Right lobe of liver (tissue), 4 donors: Measurements from ENCODE around the gene ANKRD60.

ENCODE experiments used
- POLR2A ChIP-seq: fragments of 450-650 bp; IDR thresholded peaks from one replicate; pipeline ENCODE4 v1.6.1; 2017; ENCODE audit warnings: antibody characterized with exemption, mild to moderate bottlenecking
- TF ChIP-seq, protein P1 (sequence below), 4 donors: fragments of 200-600 bp in 3 of 4; fragments of 450-650 bp in 1 of 4; IDR thresholded peaks; one replicate each; pipeline versions ENCODE4 v1.5.1 to v1.8.0; 2016 to 2022; ENCODE audit warnings: antibody characterized with exemption in 4 of 4, mild to moderate bottlenecking in 2 of 4
- donor health status: DM: no; HTN: no; CAD: no.
- donor health status: DM: no; HTN: no; CAD: no.
- donor health status: DM: no; HTN: yes; CAD: no.

DNA sequence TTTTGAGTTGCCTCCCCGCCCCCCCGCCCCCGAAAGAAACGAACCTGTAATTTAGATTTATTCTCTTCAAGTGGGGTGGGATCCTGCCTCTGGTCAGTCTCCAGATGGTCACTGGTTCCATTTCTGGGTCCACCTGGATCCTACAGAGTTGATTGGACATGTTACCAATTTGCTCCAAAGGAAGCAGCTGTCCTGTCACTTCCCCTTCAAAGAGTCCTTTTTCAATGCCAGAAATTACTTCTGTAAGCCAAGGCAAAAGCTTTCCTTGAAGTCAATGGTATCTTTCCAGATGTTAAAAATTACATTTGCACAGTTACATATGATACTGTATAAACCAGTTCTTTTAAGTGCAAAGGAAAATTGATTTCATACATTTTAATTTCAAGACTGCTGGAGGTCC lies 12.0 kb upstream of the ANKRD60 start:
- TF ChIP-seq, protein P1, sequence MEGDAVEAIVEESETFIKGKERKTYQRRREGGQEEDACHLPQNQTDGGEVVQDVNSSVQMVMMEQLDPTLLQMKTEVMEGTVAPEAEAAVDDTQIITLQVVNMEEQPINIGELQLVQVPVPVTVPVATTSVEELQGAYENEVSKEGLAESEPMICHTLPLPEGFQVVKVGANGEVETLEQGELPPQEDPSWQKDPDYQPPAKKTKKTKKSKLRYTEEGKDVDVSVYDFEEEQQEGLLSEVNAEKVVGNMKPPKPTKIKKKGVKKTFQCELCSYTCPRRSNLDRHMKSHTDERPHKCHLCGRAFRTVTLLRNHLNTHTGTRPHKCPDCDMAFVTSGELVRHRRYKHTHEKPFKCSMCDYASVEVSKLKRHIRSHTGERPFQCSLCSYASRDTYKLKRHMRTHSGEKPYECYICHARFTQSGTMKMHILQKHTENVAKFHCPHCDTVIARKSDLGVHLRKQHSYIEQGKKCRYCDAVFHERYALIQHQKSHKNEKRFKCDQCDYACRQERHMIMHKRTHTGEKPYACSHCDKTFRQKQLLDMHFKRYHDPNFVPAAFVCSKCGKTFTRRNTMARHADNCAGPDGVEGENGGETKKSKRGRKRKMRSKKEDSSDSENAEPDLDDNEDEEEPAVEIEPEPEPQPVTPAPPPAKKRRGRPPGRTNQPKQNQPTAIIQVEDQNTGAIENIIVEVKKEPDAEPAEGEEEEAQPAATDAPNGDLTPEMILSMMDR (IDR thresholded peaks at IDR 0.05) = no peak
- no peak for TF ChIP-seq POLR2A
